GM19351 (cell line): ENCODE data around the gene RGS11.
"Not testable (repeated sequence)": the region's sequence is repeated elsewhere in the genome, so short reads cannot be mapped to it uniquely, and the experiment has no call there.

ENCODE experiments used
- ATAC-seq: cut with Tn5 transposase; IDR thresholded peaks from one replicate; pipeline ENCODE4 v1.9.1; 2021; ENCODE audit warnings: mild to moderate bottlenecking, moderate library complexity; ENCODE audit not compliant: unreplicated experiment

Gene RGS11

DNA sequence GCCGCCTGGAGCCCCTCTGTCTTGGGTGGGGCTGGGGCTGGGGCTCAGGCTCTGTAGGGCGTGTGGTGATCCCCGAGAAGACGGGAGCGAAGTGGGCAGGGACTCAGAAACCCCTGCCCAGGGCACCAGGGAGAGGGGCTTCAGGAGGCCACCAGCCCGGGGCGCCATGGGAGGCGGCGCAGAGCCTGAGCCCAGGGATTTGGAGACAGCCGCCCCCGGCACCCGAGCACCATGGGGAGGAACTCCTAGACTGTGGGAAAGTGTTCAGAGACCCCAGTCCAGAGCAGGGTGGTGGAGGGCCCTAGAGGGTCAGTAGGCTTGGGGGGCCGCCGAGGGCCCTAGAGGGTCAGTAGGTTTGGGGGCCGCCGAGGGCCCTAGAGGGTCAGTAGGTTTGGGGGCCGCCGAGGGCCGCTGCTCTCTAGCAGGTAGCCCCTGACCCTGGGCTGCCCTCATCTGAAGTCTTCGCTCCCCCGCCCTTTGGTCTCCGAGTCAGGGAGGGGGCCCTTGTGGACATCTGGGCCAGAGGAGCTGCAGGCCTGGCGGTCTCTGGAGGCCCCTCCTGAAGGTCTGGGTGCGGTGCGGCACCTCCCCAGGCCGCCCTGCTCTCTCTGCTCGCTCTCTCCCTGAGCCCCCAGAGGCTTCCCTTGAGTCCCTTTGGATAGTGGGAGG, 5.4 kb upstream of the RGS11 start:
- no peak for ATAC-seq

DNA sequence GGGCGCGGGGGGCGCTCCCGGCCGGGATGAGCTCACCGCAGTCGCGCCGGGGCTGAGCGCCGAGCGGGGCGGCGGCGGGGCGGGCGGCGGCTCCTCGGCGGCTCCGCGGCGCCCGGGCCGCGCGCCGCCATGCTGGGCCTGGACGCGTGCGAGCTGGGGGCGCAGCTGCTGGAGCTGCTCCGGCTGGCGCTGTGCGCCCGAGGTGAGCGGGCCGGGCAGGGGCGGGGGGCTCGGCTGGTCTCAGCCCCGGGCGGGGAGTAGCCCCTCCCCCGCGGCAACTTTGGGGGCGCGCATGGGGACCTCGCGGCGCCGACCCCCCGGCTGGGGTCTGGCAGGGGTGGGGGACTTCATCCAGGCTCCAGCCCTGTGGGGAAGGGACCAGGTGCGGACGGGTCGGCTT, 4.8 kb upstream of the RGS11 start, which contains the start of gene ARHGDIG:
TSS of gene ARHGDIG (plus strand) at position 40 of the 400 bp plus-strand sequence. CDS start at position 130, 90 bp downstream.
- ATAC-seq: no peak

DNA sequence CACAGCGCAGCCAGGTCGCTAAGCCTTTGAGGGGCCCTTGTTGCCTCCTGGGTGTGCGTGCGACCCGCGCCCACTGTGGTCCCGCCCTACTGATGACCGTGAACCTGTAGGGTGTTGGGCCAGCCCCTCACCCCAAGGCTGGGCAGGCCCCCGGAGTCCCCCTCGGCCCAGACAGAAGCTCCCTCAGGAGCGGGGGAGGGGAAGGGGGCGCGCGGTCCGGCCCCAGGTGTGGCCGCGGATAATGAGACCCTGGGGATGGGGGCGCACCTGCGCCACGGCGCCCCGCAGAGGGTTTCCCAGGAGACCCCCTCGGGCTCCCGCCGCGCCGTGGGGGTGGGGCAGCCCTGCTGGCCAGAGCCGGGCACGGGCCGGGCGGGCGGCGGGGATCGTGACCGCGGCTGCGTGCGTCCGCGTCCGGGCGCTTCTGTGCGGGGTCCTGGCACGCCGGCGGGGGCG, 4.3 kb upstream of the RGS11 start:
- ATAC-seq: no peak

GRCh38 chr16:279531-279930, 3.8 kb upstream of the RGS11 start:
- ATAC-seq: no peak

GRCh38 chr16:278863-279366, 3.2 kb upstream of the RGS11 start:
- no peak for ATAC-seq

DNA sequence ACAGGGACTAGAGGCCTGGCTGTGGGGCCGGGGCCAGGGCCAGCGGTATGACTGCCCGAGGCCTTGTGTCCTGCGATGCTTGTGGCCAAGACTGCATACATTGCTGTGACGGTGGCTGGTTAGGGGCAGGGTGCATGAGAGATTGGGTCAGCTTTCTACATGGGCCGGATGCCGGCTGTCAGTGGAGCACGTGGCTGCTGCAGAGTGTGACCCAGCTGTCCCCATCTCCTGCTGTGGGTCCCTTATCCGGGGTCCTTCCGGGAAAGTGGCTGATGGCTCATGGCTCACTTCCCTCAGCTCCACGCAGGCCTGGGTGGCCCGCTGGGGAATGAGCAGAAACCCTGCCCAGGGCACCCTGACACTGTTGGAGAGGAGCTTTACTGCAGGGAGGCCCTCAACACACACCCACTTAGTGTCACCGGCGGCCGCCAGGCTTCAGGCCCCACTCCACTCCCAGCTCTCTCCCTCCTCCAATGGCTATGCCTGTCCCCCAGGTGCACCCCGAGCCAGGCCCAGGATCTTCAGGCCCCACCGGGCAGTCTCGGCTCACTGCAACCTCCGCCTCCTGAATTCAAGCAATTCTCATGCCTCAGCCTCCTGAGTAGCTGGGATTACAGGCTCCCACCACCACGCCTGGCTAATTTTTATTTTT, 808 bp upstream of the RGS11 start:
- ATAC-seq: no peak

DNA sequence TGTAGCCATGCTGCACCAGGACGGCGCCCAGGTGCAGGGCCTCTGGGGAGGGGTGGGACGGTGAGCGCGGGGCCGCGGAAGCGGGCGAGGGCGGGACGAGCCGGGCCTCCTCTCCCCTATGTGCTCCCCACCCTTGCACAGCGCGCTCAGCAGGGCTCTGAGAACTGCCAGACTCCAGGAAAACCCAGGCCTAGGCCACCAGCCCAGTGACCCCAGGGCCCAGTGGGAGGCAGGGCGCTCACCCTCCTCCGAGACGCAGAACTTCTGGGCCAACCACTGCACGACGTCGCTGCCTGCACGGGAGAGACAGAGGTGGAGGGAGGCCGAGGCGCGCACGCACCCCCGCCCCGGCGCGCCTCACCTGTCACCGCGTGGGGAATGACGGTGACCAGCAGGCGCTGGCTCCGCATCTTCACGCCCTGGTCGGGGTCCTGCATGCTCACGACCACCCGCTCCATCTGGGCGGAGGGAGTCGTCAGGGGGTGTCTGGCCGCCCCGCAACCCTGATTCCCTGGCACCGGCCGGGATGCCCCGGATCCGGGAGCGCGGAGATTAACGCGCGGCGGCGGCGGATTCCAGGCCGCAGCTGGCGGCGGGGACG, 603 bp downstream of the RGS11 start:
- no peak for ATAC-seq

DNA sequence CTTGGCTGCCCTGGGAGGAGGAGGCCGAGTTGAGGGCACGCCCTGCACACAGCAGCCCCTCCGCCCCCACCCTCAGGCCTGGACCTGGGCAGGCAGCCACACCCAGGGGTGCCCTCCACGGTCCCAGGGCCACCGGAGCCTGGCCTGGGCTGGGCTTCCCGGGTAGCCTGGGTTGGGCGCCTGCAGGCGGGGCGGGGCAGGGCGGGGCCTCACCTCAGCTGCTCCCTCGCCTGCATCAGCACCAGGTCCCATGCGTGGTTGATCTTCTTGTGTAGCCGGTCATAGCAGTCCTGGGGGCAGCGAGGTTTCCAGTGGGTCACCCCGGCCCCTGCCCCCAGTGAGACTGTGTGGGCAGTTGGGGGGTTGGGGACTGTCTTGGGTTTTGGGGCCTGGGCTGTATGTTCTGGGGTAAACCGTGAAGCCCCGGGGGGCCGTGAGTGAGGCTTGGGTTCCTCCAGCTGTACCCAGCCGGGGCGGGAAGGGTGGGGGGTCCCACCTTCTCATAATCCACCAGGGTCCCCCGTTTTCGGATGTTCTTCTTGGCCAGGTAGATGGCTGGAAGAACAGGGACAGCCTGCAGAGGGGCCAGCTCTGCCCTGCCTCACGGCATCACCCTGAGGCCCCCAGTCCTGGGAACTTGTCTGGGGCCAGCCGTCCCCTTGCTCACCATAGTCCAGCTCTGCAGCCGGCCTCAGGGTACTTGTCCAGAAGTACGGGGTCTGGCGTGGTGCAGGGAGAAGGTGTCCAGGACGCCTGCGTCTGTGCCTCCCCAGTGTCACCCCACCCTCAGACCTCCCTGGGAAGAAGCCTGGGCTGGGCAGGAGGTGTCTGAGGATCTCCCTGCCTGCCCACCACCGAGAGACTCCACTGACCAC, 2.0 kb downstream of the RGS11 start:
- no peak for ATAC-seq

- no peak for ATAC-seq
These were observed 2.9 kb downstream of the RGS11 start for GRCh38 chr16:272633-273546.

DNA sequence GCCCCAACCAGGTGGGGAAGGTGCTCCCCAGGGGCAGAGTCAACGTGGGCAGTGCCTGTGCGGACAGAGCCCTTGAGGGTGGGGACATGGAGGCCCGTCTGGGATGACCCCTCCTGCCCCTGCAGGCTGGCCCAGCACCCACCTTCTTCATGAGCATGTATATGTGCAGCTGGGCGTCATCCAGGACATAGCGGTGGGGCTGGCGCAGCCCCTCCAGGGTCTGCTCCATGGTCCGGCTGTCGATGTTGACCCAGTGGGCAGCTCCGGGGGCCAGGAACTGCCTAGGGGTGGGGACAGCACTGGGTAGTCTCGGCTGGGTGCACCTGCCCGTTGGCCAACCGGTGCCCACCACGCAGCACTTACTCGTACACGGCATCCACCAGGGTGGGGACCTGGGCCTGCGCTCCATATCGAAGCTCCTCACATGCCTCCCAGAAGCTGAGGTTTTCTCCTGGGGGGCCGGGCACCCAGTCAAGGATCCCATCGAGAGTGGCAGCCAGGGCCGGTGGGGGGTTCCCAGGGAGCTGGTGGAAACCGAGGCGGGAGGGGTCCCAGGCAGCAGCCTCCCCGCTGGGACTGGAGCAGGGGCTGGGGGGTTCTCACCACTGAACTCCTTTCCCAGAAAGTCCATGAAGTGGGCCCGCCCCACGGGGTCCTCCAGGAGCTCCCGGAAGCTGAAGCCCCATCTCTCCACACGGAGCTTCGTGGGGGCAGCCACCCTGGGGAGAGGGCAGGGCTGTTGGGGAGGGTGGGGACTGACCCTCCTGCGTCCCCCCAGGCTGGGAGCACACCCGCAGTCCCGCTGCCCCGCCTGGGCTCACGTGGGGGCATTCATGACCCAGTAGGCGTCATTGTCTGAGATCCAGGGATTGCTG, 5.1 kb downstream of the RGS11 start:
- no peak for ATAC-seq

- no peak for ATAC-seq
These were observed 6.5 kb downstream of the RGS11 start for GRCh38 chr16:269061-269796.

DNA sequence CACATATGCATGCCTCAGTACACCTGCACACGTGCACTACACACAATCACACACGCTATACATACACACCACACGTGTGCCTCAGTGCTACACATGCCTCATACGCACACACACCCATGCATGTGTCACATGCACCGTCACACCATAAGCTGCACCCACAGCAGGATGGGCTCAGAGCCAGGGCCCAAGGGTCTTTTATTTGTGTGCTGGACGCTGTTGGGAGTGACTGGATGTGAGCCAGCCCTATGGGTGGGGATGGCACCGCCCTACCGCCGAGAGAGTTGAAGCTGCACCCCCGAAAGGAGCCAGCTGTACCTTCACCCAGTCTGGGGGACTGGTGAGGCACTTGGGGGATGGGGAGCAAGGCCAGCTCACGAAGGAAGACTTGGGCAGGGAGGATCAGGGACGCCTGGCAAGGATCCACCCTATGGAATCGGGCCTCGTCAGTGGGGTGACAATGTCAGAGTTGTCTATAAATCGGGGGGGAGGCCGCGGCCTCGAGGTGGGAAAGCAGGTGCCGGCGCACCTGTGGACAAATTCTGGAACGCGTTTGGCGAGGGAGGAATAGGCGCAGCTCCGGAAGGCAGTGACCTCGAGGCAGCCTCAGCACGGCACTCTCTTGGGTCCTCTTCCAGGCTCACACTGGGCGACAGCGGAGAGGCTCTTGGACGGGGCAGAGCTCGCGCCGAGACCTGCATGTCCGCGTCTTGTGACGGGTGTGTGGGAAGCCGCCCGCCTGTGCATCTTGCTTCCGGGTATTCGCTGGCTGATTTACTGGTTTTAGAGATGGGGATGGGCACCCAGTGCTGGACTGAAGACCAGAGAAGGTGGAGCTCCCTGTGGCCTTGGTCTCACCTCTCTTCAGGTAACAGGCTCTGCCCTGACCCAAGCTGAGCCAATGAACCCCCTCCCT, 7.3 kb downstream of the RGS11 start:
- no peak for ATAC-seq

GRCh38 chr16:267562-267961, 8.2 kb downstream of the RGS11 start:
- not testable (repeated sequence) for ATAC-seq

DNA sequence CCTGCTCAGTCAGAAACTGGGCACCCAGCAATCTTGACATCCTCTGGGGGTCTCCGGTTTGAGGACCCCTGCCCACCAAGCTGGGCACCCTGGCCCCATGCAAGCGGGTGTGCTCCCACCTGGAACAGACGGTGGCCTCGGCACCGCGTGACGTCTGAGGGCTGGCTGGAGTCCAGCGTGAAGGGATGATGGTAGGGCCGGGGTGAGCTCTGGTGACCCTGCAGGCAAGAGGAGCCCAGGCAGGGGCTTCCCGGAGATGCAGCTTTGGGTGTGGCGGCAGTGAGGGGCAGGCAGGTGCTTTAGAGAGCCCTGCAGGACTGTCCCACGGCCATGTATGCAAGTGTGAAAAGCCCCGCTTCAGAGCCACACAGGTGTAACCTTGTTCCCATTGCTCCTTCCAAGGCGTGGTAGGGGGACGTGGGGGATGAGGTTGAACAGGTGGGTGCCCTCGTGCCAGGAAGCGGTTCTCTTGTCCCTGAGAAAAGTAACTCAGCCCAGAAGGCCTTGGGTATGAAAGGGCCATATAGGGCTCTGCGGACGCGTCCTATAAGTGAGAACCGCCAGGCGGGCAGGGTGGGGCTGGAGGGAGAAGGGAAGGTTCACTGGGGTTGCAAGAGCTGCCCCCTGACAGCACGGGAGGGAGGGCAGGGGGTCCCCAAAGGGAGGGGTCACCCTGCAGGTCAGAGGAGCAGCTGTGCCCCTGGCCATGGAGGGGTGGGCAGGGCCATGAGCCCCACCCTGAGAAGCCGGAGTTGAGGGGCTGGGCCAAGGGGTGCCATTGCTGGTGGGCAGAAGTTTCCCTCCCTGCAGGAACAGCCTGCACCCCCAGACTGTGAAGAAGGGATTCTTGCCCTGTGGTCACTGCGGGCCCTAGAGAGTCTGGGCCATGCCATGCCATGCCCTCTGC, 9.2 kb downstream of the RGS11 start:
- no peak for ATAC-seq

- ATAC-seq: no peak
These were observed 10.0 kb downstream of the RGS11 start for GRCh38 chr16:265711-266110.

- no peak for ATAC-seq
These were observed 10.7 kb downstream of the RGS11 start for GRCh38 chr16:265002-265529.
